HEK293T (cell line): Measurements from ENCODE around the gene LIMS2.

Experiments used
- BHLHE40 ChIP-seq: fragments of 450-650 bp; IDR thresholded peaks from 2 replicates; pipeline ENCODE4 v1.6.1; 2016; ENCODE audit warnings: mild to moderate bottlenecking, moderate library complexity, borderline replicate concordance
- ELF4 ChIP-seq: fragments of 450-650 bp; IDR thresholded peaks from 2 replicates; pipeline ENCODE4 v1.6.1; 2017; ENCODE audit warnings: antibody characterized with exemption
- FOXA1 ChIP-seq: fragments of 450-650 bp; IDR thresholded peaks from 2 replicates; pipeline ENCODE4 v1.6.1; 2016; ENCODE audit warnings: mild to moderate bottlenecking
- FOXK2 ChIP-seq: fragments of 450-650 bp; IDR thresholded peaks from 2 replicates; pipeline ENCODE4 v1.6.1; 2016; ENCODE audit warnings: mild to moderate bottlenecking
- FOXM1 ChIP-seq: fragments of 450-650 bp; IDR thresholded peaks from 2 replicates; pipeline ENCODE4 v1.6.1; 2017; ENCODE audit warnings: mild to moderate bottlenecking, borderline replicate concordance
- PKNOX1 ChIP-seq: fragments of 450-650 bp; IDR thresholded peaks from 2 replicates; pipeline ENCODE4 v1.6.1; 2016
- SP1 ChIP-seq: fragments of 450-650 bp; IDR thresholded peaks from 2 replicates; pipeline ENCODE4 v1.6.1; 2017
- TARDBP ChIP-seq: fragments of 450-650 bp; IDR thresholded peaks from 2 replicates; pipeline ENCODE4 v1.6.1; 2016

- no peak for TF ChIP-seq ELF4
- no peak for TF ChIP-seq TARDBP
- no peak for TF ChIP-seq BHLHE40
- TF ChIP-seq FOXK2: no peak
- no peak for TF ChIP-seq FOXA1
- no peak for TF ChIP-seq SP1
- no peak for TF ChIP-seq FOXM1
- TF ChIP-seq PKNOX1: no peak
These were observed 14.2 kb downstream of the LIMS2 start for GRCh38 chr2:127661072-127661649.
